CD4-positive, alpha-beta T cell treated with Interleukin-21 for 1 hour (primary cell): Measurements from ENCODE around the gene NDUFAF3.

Source experiments
- DNase-seq: peaks from one replicate; pipeline ENCODE4 v3.0.0-alpha.2; 2020

Gene NDUFAF3

GRCh38 chr3:49021813-49022687, at the start of gene NDUFAF3:
NDUFAF3 (plus strand) TSS chr3:49022121; CDS start chr3:49022145, 24 bp downstream.
- peak; percentile 94 for DNase-seq

- DNase-seq, result no peak
Measured at GRCh38 chr3:48974076-48974864, 47.7 kb upstream of the NDUFAF3 start.

GRCh38 chr3:48979451-48979850, 42.5 kb upstream of the NDUFAF3 start:
- DNase-seq, result no peak

GRCh38 chr3:48980295-48980694, 41.6 kb upstream of the NDUFAF3 start:
- no peak for DNase-seq

- no peak for DNase-seq
Measured at GRCh38 chr3:48982016-48982415, 39.9 kb upstream of the NDUFAF3 start.

GRCh38 chr3:48982686-48983085, 39.2 kb upstream of the NDUFAF3 start:
- DNase-seq, result no peak

- no peak for DNase-seq
Measured at GRCh38 chr3:48983096-48983495, 38.8 kb upstream of the NDUFAF3 start.

- DNase-seq, result no peak
Measured at GRCh38 chr3:48984663-48985062, 37.3 kb upstream of the NDUFAF3 start.

GRCh38 chr3:48985831-48986376, 36.0 kb upstream of the NDUFAF3 start:
- DNase-seq, result no peak

GRCh38 chr3:48989126-48989795, 32.7 kb upstream of the NDUFAF3 start:
- no peak for DNase-seq

- DNase-seq, result peak; percentile 71
Measured at GRCh38 chr3:48989796-48990635, 31.9 kb upstream of the NDUFAF3 start, which contains the start of gene P4HTM. P4HTM (plus strand) TSS chr3:48990241; CDS start chr3:48990257, 16 bp downstream.

GRCh38 chr3:48990636-48991469, 31.1 kb upstream of the NDUFAF3 start:
- peak; percentile 51 for DNase-seq

GRCh38 chr3:48991851-48992545, 29.9 kb upstream of the NDUFAF3 start:
- no peak for DNase-seq

GRCh38 chr3:48993834-48994233, 28.1 kb upstream of the NDUFAF3 start:
- no peak for DNase-seq

- no peak for DNase-seq
Measured at GRCh38 chr3:48996640-48997039, 25.3 kb upstream of the NDUFAF3 start.

- no peak for DNase-seq
Measured at GRCh38 chr3:48997102-48997635, 24.8 kb upstream of the NDUFAF3 start.

- no peak for DNase-seq
Measured at GRCh38 chr3:48997714-48998637, 23.9 kb upstream of the NDUFAF3 start.

GRCh38 chr3:48999085-48999858, 22.6 kb upstream of the NDUFAF3 start:
- DNase-seq, result no peak
